Stomach (tissue), 4 donors: ENCODE measurements around the gene SPTSSA.

Experiments used
- CTCF ChIP-seq, 7 experiments: fragments of 450-650 bp in 4 of 7; fragments of 200-600 bp in 3 of 7; sonication (generic) in 3 of 7; IDR thresholded peaks; one replicate each; pipeline ENCODE4 v1.5.1; 2016 to 2019; ENCODE audit warnings: antibody characterized with exemption in 7 of 7, control low read depth in 2 of 7, mild to moderate bottlenecking in 1 of 7
- POLR2A ChIP-seq, 4 donors: fragments of 450-650 bp; IDR thresholded peaks; one replicate each; pipeline ENCODE4 v1.6.1; 2016; ENCODE audit warnings: antibody characterized with exemption in 4 of 4, control low read depth in 2 of 4, mild to moderate bottlenecking in 1 of 4, moderate library complexity in 1 of 4
- POLR2AphosphoS5 ChIP-seq, 3 donors: sonication (generic); formaldehyde crosslinking; IDR thresholded peaks; one replicate each; pipeline ENCODE4 v1.6.1; 2016; ENCODE audit warnings: antibody characterized with exemption in 3 of 3

GRCh38 chr14:34407951-34408350 is 54.1 kb downstream of the SPTSSA start:
- TF ChIP-seq CTCF (IDR thresholded peaks at IDR 0.05) (no peak), POLR2A (IDR thresholded peaks at IDR 0.05) (no peak), POLR2AphosphoS5 (IDR thresholded peaks at IDR 0.05) (no peak)
